GM23338 (cell line): ENCODE measurements around the gene PRB3. TPM values are rescaled to one million over a fixed set of nuclear protein-coding genes. Genes with fewer than 3 reads are reported as not detected.

Source experiments
- ATAC-seq: fragments of 200-7000 bp; cut with Tn5 transposase; 3 replicates; pipeline ENCODE4 v1.9.1; 2020
- DNase-seq: peaks from one replicate; pipeline ENCODE4 v3.0.0-alpha.2; 2015; ENCODE audit warnings: low spot score
- H2AFZ ChIP-seq: fragments of 200-600 bp; sonication (generic); 2 replicates; pipeline ENCODE4 v1.8.0; 2016; ENCODE audit warnings: antibody characterized with exemption, mild to moderate bottlenecking, moderate library complexity
- H3F3A ChIP-seq: fragments of 200-600 bp; sonication (generic); replicated peaks from 2 replicates; pipeline ENCODE4 v1.8.0; 2017; ENCODE audit warnings: antibody characterized with exemption, mixed run types, low read depth
- H3K27ac ChIP-seq: fragments of 200-600 bp; sonication (generic); 2 replicates; pipeline ENCODE4 v1.6.1; 2016; ENCODE audit warnings: low read depth
- H3K27me3 ChIP-seq: fragments of 200-600 bp; sonication (generic); 2 replicates; pipeline ENCODE4 v1.8.0; 2016; ENCODE audit warnings: mild to moderate bottlenecking, mixed run types, moderate library complexity; ENCODE audit not compliant: insufficient read depth
- H3K36me3 ChIP-seq: fragments of 200-600 bp; sonication (generic); 2 replicates; pipeline ENCODE4 v1.8.0; 2016; ENCODE audit warnings: mild to moderate bottlenecking; ENCODE audit not compliant: insufficient read depth
- H3K4me1 ChIP-seq: fragments of 200-600 bp; sonication (generic); 2 replicates; pipeline ENCODE4 v1.8.0; 2016; ENCODE audit warnings: mild to moderate bottlenecking, moderate library complexity; ENCODE audit not compliant: insufficient read depth
- H3K4me2 ChIP-seq: fragments of 200-600 bp; sonication (generic); 2 replicates; pipeline ENCODE4 v1.7.1; 2017; ENCODE audit warnings: mixed run types
- H3K4me3 ChIP-seq: fragments of 200-600 bp; sonication (generic); 2 replicates; pipeline ENCODE4 v1.6.1; 2016; ENCODE audit warnings: mixed run types
- H3K79me2 ChIP-seq: fragments of 200-600 bp; sonication (generic); replicated peaks from 2 replicates; pipeline ENCODE4 v1.8.0; 2017; ENCODE audit warnings: mild to moderate bottlenecking; ENCODE audit not compliant: insufficient read depth
- H3K9me2 ChIP-seq: fragments of 200-600 bp; sonication (generic); 2 replicates; pipeline ENCODE4 v1.8.0; 2017; ENCODE audit not compliant: insufficient read depth
- H4K20me1 ChIP-seq: fragments of 200-600 bp; sonication (generic); replicated peaks from 2 replicates; pipeline ENCODE4 v1.8.0; 2017; ENCODE audit warnings: mild to moderate bottlenecking; ENCODE audit not compliant: insufficient read depth
- H3K27ac Mint-ChIP-seq: 2 replicates; pipeline ENCODE4 v1.8.0; 2020; ENCODE audit warnings: inconsistent platforms, mild to moderate bottlenecking, moderate library complexity, mixed read lengths
- H3K27me3 Mint-ChIP-seq: 3 replicates; pipeline ENCODE4 v1.8.0; 2022; ENCODE audit warnings: low read depth, mild to moderate bottlenecking, moderate library complexity, mixed read lengths, inconsistent platforms; ENCODE audit not compliant: insufficient read depth, poor library complexity
- H3K36me3 Mint-ChIP-seq: 3 replicates; pipeline ENCODE4 v1.8.0; 2021; ENCODE audit warnings: low read depth, mild to moderate bottlenecking, inconsistent platforms, moderate library complexity, mixed read lengths
- H3K4me1 Mint-ChIP-seq: 3 replicates; pipeline ENCODE4 v1.8.0; 2020; ENCODE audit warnings: mild to moderate bottlenecking, inconsistent platforms, mixed read lengths
- H3K4me3 Mint-ChIP-seq: 3 replicates; pipeline ENCODE4 v1.8.0; 2021; ENCODE audit warnings: moderate library complexity, mild to moderate bottlenecking, inconsistent platforms, mixed read lengths
- H3K9me3 Mint-ChIP-seq: 3 replicates; pipeline ENCODE4 v1.8.0; 2020; ENCODE audit warnings: moderate library complexity, mild to moderate bottlenecking, inconsistent platforms, mixed read lengths
- CREB1 ChIP-seq: fragments of 250-450 bp; sonication (Bioruptor Pico); IDR thresholded peaks from 2 replicates; pipeline ENCODE4 v1.5.0; 2020; ENCODE audit warnings: low read depth, mild to moderate bottlenecking, moderate library complexity
- EZH2 ChIP-seq: fragments of 200-600 bp; sonication (generic); IDR thresholded peaks from one replicate; pipeline ENCODE4 v1.8.0; 2017; ENCODE audit warnings: antibody characterized with exemption, mild to moderate bottlenecking, low read depth; ENCODE audit not compliant: unreplicated experiment
- EZH2phosphoT487 ChIP-seq: fragments of 200-600 bp; sonication (generic); IDR thresholded peaks from one replicate; pipeline ENCODE4 v1.8.1; 2018; ENCODE audit warnings: antibody characterized with exemption; ENCODE audit not compliant: unreplicated experiment
- JUNB ChIP-seq: IDR thresholded peaks from one replicate; pipeline ENCODE4 v1.6.1; 2016; ENCODE audit warnings: antibody characterized with exemption; ENCODE audit not compliant: unreplicated experiment
- NANOG ChIP-seq: IDR thresholded peaks from 2 replicates; pipeline ENCODE4 v1.6.1; 2016; ENCODE audit warnings: antibody characterized with exemption, borderline replicate concordance
- POLR2AphosphoS5 ChIP-seq: IDR thresholded peaks from 2 replicates; pipeline ENCODE4 v1.6.1; 2016; ENCODE audit warnings: antibody characterized with exemption, low read depth
- STAT1 ChIP-seq: IDR thresholded peaks from one replicate; pipeline ENCODE4 v1.6.1; 2016; ENCODE audit warnings: antibody characterized with exemption; ENCODE audit not compliant: unreplicated experiment
- ZNF114 ChIP-seq: fragments of 250-450 bp; sonication (Bioruptor Pico); IDR thresholded peaks from 2 replicates; pipeline ENCODE4 v1.5.0; 2020; ENCODE audit warnings: mild to moderate bottlenecking, moderate library complexity
- ZNF331 ChIP-seq: fragments of 250-450 bp; sonication (Bioruptor Pico); IDR thresholded peaks from 2 replicates; pipeline ENCODE4 v1.5.0; 2020; ENCODE audit warnings: low read depth, mild to moderate bottlenecking, moderate library complexity
- ZNF462 ChIP-seq: fragments of 250-450 bp; sonication (Bioruptor Pico); IDR thresholded peaks from 2 replicates; pipeline ENCODE4 v1.5.0; 2020; ENCODE audit warnings: mild to moderate bottlenecking, moderate library complexity
- polyA plus RNA-seq: library from polyadenylated mRNA; unstranded; fragments of >200 nt; fragmentation: Nextera tagmentation; extraction: Ambion mirVana; gene quantifications from 2 replicates; pipeline ENCODE4 v1.2.1, GENCODE V29; 2016
- total RNA-seq: library from RNA; depleted of rRNA; stranded (reverse); fragments of >200 nt; shearing (Covaris generic); gene quantifications from 2 replicates; pipeline ENCODE4 v1.2.3, GENCODE V29; 2014
- TF ChIP-seq, protein P1 (sequence below): IDR thresholded peaks from 2 replicates; pipeline ENCODE4 v1.6.1; 2016; ENCODE audit warnings: antibody characterized with exemption
- TF ChIP-seq, protein P2 (sequence below): IDR thresholded peaks from one replicate; pipeline ENCODE4 v1.6.1; 2018; ENCODE audit warnings: antibody characterized with exemption; ENCODE audit not compliant: unreplicated experiment
- TF ChIP-seq, protein P3 (sequence below), 2 experiments: fragments of 200-600 bp in 1 of 2; sonication (generic) in 1 of 2; conservative IDR thresholded peaks; 2 replicates each; pipeline versions ENCODE4 v1.5.1 to v1.6.1; 2016 to 2017; ENCODE audit warnings: antibody characterized with exemption in 2 of 2, low read depth in 2 of 2, mild to moderate bottlenecking in 2 of 2, moderate library complexity in 1 of 2

PRB3 gene
- total and polyA plus RNA-seq, 2 experiments from 2014 or later, result 3.0 TPM; not detected in 1

DNA sequence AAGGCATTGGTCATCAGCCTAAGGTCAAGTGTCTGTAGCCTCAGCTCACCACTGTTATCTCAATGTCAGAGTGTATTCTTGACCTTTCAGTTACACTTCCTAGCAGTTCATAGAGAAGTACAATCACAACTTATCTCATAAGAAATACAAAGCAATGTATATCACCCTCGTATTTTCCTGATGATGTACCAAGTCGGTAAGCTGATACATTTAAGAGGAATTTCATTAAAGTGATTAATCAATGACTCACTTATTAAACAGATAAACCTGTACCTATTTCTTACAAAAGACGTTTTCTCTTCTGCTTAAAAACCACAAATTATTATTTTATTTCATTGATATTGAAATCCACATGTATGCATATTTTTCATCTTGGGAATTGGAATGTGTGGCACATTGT lies 3.9 kb upstream of the PRB3 start:
- H3K27me3 ChIP-seq, result no peaks in the 10 kb centered on the region

More for the DNA sequence above, 3.9 kb upstream of the PRB3 start:
- Histone ChIP-seq H3K4me2 (no peak overlapping the region), H2AFZ (no peak overlapping the region), H3F3A (no peaks in the 10 kb centered on the region), H3K79me2 (no peaks in the 10 kb centered on the region), H3K9me2 (no peaks in the 10 kb centered on the region), H4K20me1 (no peaks in the 10 kb centered on the region), H3K4me1 (no peaks in the 10 kb centered on the region), H3K36me3 (no peaks in the 10 kb centered on the region), H3K27ac (no peak overlapping the region), H3K4me3 (no peak overlapping the region)
- no peaks in the 10 kb centered on the region for H3K4me1 Mint-ChIP-seq
- no peaks in the 10 kb centered on the region for H3K9me3 Mint-ChIP-seq
- H3K27ac Mint-ChIP-seq, result no peak overlapping the region
- no peak overlapping the region for H3K4me3 Mint-ChIP-seq
- ATAC-seq (no peak), DNase-seq (no peak)
- H3K36me3 Mint-ChIP-seq, result no peaks in the 10 kb centered on the region
- no peaks in the 10 kb centered on the region for H3K27me3 Mint-ChIP-seq
- TF ChIP-seq NANOG (no peak), STAT1 (no peak), POLR2AphosphoS5 (no peak), ZNF462 (CRISPR knock-in tag) (no peak), CREB1 (CRISPR knock-in tag) (no peak), JUNB (no peak), ZNF331 (CRISPR knock-in tag) (no peak), EZH2 (no peak), ZNF114 (no peak), EZH2phosphoT487 (no peak)
- TF ChIP-seq, protein P1, sequence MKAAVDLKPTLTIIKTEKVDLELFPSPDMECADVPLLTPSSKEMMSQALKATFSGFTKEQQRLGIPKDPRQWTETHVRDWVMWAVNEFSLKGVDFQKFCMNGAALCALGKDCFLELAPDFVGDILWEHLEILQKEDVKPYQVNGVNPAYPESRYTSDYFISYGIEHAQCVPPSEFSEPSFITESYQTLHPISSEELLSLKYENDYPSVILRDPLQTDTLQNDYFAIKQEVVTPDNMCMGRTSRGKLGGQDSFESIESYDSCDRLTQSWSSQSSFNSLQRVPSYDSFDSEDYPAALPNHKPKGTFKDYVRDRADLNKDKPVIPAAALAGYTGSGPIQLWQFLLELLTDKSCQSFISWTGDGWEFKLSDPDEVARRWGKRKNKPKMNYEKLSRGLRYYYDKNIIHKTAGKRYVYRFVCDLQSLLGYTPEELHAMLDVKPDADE, result no peak
- TF ChIP-seq, protein P2, sequence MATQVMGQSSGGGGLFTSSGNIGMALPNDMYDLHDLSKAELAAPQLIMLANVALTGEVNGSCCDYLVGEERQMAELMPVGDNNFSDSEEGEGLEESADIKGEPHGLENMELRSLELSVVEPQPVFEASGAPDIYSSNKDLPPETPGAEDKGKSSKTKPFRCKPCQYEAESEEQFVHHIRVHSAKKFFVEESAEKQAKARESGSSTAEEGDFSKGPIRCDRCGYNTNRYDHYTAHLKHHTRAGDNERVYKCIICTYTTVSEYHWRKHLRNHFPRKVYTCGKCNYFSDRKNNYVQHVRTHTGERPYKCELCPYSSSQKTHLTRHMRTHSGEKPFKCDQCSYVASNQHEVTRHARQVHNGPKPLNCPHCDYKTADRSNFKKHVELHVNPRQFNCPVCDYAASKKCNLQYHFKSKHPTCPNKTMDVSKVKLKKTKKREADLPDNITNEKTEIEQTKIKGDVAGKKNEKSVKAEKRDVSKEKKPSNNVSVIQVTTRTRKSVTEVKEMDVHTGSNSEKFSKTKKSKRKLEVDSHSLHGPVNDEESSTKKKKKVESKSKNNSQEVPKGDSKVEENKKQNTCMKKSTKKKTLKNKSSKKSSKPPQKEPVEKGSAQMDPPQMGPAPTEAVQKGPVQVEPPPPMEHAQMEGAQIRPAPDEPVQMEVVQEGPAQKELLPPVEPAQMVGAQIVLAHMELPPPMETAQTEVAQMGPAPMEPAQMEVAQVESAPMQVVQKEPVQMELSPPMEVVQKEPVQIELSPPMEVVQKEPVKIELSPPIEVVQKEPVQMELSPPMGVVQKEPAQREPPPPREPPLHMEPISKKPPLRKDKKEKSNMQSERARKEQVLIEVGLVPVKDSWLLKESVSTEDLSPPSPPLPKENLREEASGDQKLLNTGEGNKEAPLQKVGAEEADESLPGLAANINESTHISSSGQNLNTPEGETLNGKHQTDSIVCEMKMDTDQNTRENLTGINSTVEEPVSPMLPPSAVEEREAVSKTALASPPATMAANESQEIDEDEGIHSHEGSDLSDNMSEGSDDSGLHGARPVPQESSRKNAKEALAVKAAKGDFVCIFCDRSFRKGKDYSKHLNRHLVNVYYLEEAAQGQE, result no peak
- TF ChIP-seq, protein P3, sequence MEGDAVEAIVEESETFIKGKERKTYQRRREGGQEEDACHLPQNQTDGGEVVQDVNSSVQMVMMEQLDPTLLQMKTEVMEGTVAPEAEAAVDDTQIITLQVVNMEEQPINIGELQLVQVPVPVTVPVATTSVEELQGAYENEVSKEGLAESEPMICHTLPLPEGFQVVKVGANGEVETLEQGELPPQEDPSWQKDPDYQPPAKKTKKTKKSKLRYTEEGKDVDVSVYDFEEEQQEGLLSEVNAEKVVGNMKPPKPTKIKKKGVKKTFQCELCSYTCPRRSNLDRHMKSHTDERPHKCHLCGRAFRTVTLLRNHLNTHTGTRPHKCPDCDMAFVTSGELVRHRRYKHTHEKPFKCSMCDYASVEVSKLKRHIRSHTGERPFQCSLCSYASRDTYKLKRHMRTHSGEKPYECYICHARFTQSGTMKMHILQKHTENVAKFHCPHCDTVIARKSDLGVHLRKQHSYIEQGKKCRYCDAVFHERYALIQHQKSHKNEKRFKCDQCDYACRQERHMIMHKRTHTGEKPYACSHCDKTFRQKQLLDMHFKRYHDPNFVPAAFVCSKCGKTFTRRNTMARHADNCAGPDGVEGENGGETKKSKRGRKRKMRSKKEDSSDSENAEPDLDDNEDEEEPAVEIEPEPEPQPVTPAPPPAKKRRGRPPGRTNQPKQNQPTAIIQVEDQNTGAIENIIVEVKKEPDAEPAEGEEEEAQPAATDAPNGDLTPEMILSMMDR (conservative IDR thresholded peaks at IDR 0.05; ENCODE audit: low read depth in 2 of 2), result no peak
